ENCODE results near the gene RPA4. TPM values are rescaled to one million over a fixed set of nuclear protein-coding genes. Genes with fewer than 3 reads are reported as not detected.

The RPA4 gene, protein sequence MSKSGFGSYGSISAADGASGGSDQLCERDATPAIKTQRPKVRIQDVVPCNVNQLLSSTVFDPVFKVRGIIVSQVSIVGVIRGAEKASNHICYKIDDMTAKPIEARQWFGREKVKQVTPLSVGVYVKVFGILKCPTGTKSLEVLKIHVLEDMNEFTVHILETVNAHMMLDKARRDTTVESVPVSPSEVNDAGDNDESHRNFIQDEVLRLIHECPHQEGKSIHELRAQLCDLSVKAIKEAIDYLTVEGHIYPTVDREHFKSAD
- total RNA-seq: under 1 TPM; 0.16 to 0.98 (median 0.46) TPM
- total RNA-seq (2013): 1.1 TPM
- 0.09 to 0.87 (median 0.31) reads per million in 29 experiments for total RNA-seq

- 94% methylated on average over 2 of the region's 10 CpGs for WGBS (ENCODE audit: insufficient coverage)
- H3K27me3 ChIP-seq (replicated peaks in 1 of 2; ENCODE audit: control insufficient read depth in 2 of 2, extremely low read depth in 1 of 2, insufficient read depth in 2 of 2, low read length in 1 of 2): no peaks in the 10 kb centered on the region
- CTCF ChIA-PET: no interaction called here
These were observed at the start of gene RPA4 for GRCh38 chrX:96883608-96884007. Gene RPA4, plus strand, starts transcription at chrX:96883908. Its CDS starts 403 bp downstream, at chrX:96884311.

GRCh38 chrX:96834137-96834536 lies 49.6 kb upstream of the RPA4 start:
- H3K27ac ChIP-seq (ENCODE audit: low read length): no peak overlapping the region
- Mint-ChIP-seq H3K27me3 (peaks cover 0 to 4% of the 10 kb centered on the region in 2 donors), H3K36me3 (no peaks in the 10 kb centered on the region), H3K4me3 (no peak overlapping the region), H3K4me1 (peaks cover 0 to 3% (median 0%) of the 10 kb centered on the region in 3 donors), H3K9me3 (no peaks in the 10 kb centered on the region), H3K27ac (no peak overlapping the region)
- ATAC-seq (replicated peaks in 1 of 4) (no peak), DNase-seq (no peak)
- no peak overlapping the region for H3K4me3 ChIP-seq (ENCODE audit: control insufficient read depth in 1 of 2, extremely low read depth in 1 of 2, low read length in 1 of 2)
- H3K4me1 ChIP-seq (ENCODE audit: control insufficient read depth in 1 of 2, extremely low read depth in 1 of 2, insufficient read depth in 2 of 2, low read length in 2 of 2): no peaks in the 10 kb centered on the region
- H3K9me3 ChIP-seq: no peaks in the 10 kb centered on the region
- CTCF ChIA-PET: interaction anchor here in 1 of 2 donors (0.7 kb wide), 2 partner anchors 115 to 604 kb away, joined by 3 read pairs; no protein-coding TSS in a partner anchor
- H3K36me3 ChIP-seq (ENCODE audit: control insufficient read depth in 2 of 2, extremely low read depth in 1 of 2, insufficient read depth in 1 of 2, low read length in 1 of 2): no peaks in the 10 kb centered on the region
- WGBS (ENCODE audit: insufficient coverage): no CpG with 5 or more reads among the region's 1 CpG
- POLR2A ChIA-PET: no interaction called here
- no peaks in the 10 kb centered on the region for H3K27me3 ChIP-seq (replicated peaks in 1 of 2; ENCODE audit: control insufficient read depth in 2 of 2, extremely low read depth in 1 of 2, insufficient read depth in 2 of 2, low read length in 1 of 2)

More at GRCh38 chrX:96883608-96884007, at the start of gene RPA4:
- Mint-ChIP-seq H3K4me1 (no peaks in the 10 kb centered on the region), H3K36me3 (peaks cover 15% of the 10 kb centered on the region), H3K9me3 (no peaks in the 10 kb centered on the region), H3K4me3 (no peak within 1 kb of the TSS), H3K27ac (no peak within 1 kb of the TSS), H3K27me3 (no peaks in the 10 kb centered on the region)
- Histone ChIP-seq H3K4me3 (ENCODE audit: control insufficient read depth in 1 of 2, extremely low read depth in 1 of 2, low read length in 1 of 2) (no peak within 1 kb of the TSS), H3K27ac (ENCODE audit: low read length) (no peak within 1 kb of the TSS), H3K9me3 (no peaks in the 10 kb centered on the region), H3K4me1 (ENCODE audit: control insufficient read depth in 1 of 2, extremely low read depth in 1 of 2, insufficient read depth in 2 of 2, low read length in 2 of 2) (no peaks in the 10 kb centered on the region), H3K36me3 (ENCODE audit: control insufficient read depth in 2 of 2, extremely low read depth in 1 of 2, insufficient read depth in 1 of 2, low read length in 1 of 2) (peaks cover 0 to 2% of the 10 kb centered on the region in 2 donors)
- DNase-seq (no peak), ATAC-seq (replicated peaks in 1 of 4) (no peak)
- POLR2A ChIA-PET: no interaction called here

DNA sequence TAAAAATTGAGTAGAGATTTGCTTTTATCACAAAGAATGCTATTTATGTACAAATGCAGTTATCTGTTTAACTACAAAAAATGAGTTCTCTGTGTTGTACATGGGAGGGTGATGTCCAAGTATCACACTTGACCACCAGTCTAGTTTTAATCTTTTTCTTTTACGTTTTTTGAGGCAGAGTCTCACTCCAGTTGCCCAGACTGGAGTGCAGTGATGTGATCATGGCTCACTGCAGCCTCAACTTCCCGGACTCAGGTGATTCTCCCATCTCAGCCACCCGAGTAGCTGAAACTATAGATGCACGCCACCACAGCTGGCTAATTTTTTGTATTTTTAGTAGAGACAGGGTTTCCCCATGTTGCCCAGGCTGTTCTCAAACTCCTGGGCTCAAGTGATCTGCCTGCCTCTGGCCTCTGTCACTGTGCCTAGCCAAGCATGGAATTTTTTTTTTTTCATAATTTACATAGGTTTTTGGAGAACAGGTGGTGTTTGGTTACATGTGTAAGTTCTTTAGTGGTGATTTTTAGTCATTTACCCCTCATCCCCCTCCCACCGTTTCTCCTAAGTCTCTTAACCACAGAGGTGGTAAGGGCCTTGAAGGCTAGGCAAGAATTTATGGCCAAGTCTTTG lies 47.9 kb upstream of the RPA4 start:
- no peak overlapping the region for H3K4me3 Mint-ChIP-seq
- Histone ChIP-seq H3K9me3 (no peaks in the 10 kb centered on the region), H3K4me1 (ENCODE audit: control insufficient read depth in 1 of 2, extremely low read depth in 1 of 2, insufficient read depth in 2 of 2, low read length in 2 of 2) (no peaks in the 10 kb centered on the region), H3K4me3 (ENCODE audit: control insufficient read depth in 1 of 2, extremely low read depth in 1 of 2, low read length in 1 of 2) (no peak overlapping the region), H3K27ac (ENCODE audit: low read length) (no peak overlapping the region), H3K27me3 (replicated peaks in 1 of 2; ENCODE audit: control insufficient read depth in 2 of 2, extremely low read depth in 1 of 2, insufficient read depth in 2 of 2, low read length in 1 of 2) (no peaks in the 10 kb centered on the region), H3K36me3 (ENCODE audit: control insufficient read depth in 2 of 2, extremely low read depth in 1 of 2, insufficient read depth in 1 of 2, low read length in 1 of 2) (no peaks in the 10 kb centered on the region)
- POLR2A ChIA-PET: no interaction called here
- no CpG with 5 or more reads among the region's 5 CpGs for WGBS (ENCODE audit: insufficient coverage)
- H3K36me3 Mint-ChIP-seq: no peaks in the 10 kb centered on the region
- H3K9me3 Mint-ChIP-seq: no peaks in the 10 kb centered on the region
- H3K27ac Mint-ChIP-seq: no peak overlapping the region
- H3K27me3 Mint-ChIP-seq: peaks cover 0 to 4% of the 10 kb centered on the region in 2 donors
- DNase-seq (no peak), ATAC-seq (replicated peaks in 1 of 4) (no peak)
- H3K4me1 Mint-ChIP-seq: peaks cover 0 to 3% (median 0%) of the 10 kb centered on the region in 3 donors
- CTCF ChIA-PET: no interaction called here

GRCh38 chrX:96837808-96838207 lies 45.9 kb upstream of the RPA4 start:
- no peaks in the 10 kb centered on the region for H3K36me3 Mint-ChIP-seq
- H3K36me3 ChIP-seq (ENCODE audit: control insufficient read depth in 2 of 2, extremely low read depth in 1 of 2, insufficient read depth in 1 of 2, low read length in 1 of 2): no peaks in the 10 kb centered on the region
- no peak for DNase-seq
- peaks cover 0 to 9% of the 10 kb centered on the region in 2 donors for H3K27me3 Mint-ChIP-seq
- ChIA-PET POLR2A (interaction anchor here in 1 of 2 donors (0.6 kb wide), 1 partner anchor 389 kb away, joined by 4 read pairs; no protein-coding TSS in a partner anchor), CTCF (no interaction called here)
- H3K4me1 Mint-ChIP-seq: peaks cover 0 to 3% (median 0%) of the 10 kb centered on the region in 3 donors
- no peak overlapping the region for H3K4me3 ChIP-seq (ENCODE audit: control insufficient read depth in 1 of 2, extremely low read depth in 1 of 2, low read length in 1 of 2)
- H3K4me1 ChIP-seq (ENCODE audit: control insufficient read depth in 1 of 2, extremely low read depth in 1 of 2, insufficient read depth in 2 of 2, low read length in 2 of 2): no peaks in the 10 kb centered on the region
- no peak overlapping the region for H3K27ac Mint-ChIP-seq
- H3K4me3 Mint-ChIP-seq: no peak overlapping the region
- no peaks in the 10 kb centered on the region for H3K27me3 ChIP-seq (replicated peaks in 1 of 2; ENCODE audit: control insufficient read depth in 2 of 2, extremely low read depth in 1 of 2, insufficient read depth in 2 of 2, low read length in 1 of 2)
- no peaks in the 10 kb centered on the region for H3K9me3 ChIP-seq
- no peaks in the 10 kb centered on the region for H3K9me3 Mint-ChIP-seq
- no peak overlapping the region for H3K27ac ChIP-seq (ENCODE audit: low read length)
- no peak for ATAC-seq (replicated peaks in 1 of 4)
- WGBS (ENCODE audit: insufficient coverage): no CpG with 5 or more reads among the region's 3 CpGs

DNA sequence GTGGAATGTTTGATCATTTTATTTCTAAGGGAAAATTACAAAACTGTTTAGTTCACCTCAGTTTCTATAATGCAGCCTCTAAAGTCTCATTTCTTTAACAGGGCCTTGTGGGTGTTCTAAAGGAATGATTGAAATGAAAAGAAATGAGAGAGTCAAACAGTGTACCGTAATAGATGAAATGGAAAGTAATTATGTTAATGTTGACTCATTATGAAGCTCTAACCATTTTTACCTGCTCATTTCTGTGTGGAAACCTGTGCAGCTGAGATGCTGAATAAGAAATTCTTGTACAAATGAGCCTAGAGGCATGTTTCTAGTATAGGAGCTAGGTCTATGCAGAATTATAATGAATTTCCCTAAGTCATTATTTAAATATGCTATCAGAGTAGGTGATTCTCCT lies 45.2 kb upstream of the RPA4 start:
- ChIA-PET POLR2A (no interaction called here), CTCF (no interaction called here)
- Mint-ChIP-seq H3K36me3 (no peaks in the 10 kb centered on the region), H3K27ac (no peak overlapping the region), H3K9me3 (no peaks in the 10 kb centered on the region), H3K4me3 (no peak overlapping the region), H3K4me1 (peaks cover 0 to 3% (median 0%) of the 10 kb centered on the region in 3 donors), H3K27me3 (peaks cover 0 to 9% of the 10 kb centered on the region in 2 donors)
- no peak overlapping the region for H3K27ac ChIP-seq (ENCODE audit: low read length)
- DNase-seq: no peak
- H3K4me1 ChIP-seq (ENCODE audit: control insufficient read depth in 1 of 2, extremely low read depth in 1 of 2, insufficient read depth in 2 of 2, low read length in 2 of 2): no peaks in the 10 kb centered on the region
- H3K27me3 ChIP-seq (replicated peaks in 1 of 2; ENCODE audit: control insufficient read depth in 2 of 2, extremely low read depth in 1 of 2, insufficient read depth in 2 of 2, low read length in 1 of 2): no peaks in the 10 kb centered on the region
- H3K9me3 ChIP-seq: no peaks in the 10 kb centered on the region
- no peak for ATAC-seq (replicated peaks in 1 of 4)
- WGBS (ENCODE audit: insufficient coverage): no CpG with 5 or more reads among the region's 1 CpG
- H3K4me3 ChIP-seq (ENCODE audit: control insufficient read depth in 1 of 2, extremely low read depth in 1 of 2, low read length in 1 of 2): no peak overlapping the region
- H3K36me3 ChIP-seq (ENCODE audit: control insufficient read depth in 2 of 2, extremely low read depth in 1 of 2, insufficient read depth in 1 of 2, low read length in 1 of 2): no peaks in the 10 kb centered on the region

GRCh38 chrX:96841325-96841724 lies 42.4 kb upstream of the RPA4 start:
- H3K27ac ChIP-seq (ENCODE audit: low read length): no peak overlapping the region
- no peaks in the 10 kb centered on the region for H3K36me3 ChIP-seq (ENCODE audit: control insufficient read depth in 2 of 2, extremely low read depth in 1 of 2, insufficient read depth in 1 of 2, low read length in 1 of 2)
- Mint-ChIP-seq H3K27ac (no peak overlapping the region), H3K4me1 (peaks cover 0 to 3% (median 0%) of the 10 kb centered on the region in 3 donors), H3K27me3 (peaks cover 0 to 9% of the 10 kb centered on the region in 2 donors), H3K36me3 (no peaks in the 10 kb centered on the region), H3K9me3 (no peaks in the 10 kb centered on the region), H3K4me3 (no peak overlapping the region)
- ATAC-seq (replicated peaks in 1 of 4) (no peak), DNase-seq (no peak)
- H3K9me3 ChIP-seq: no peaks in the 10 kb centered on the region
- WGBS (ENCODE audit: insufficient coverage): 100% methylated on average over 1 of the region's 1 CpG
- no peaks in the 10 kb centered on the region for H3K27me3 ChIP-seq (replicated peaks in 1 of 2; ENCODE audit: control insufficient read depth in 2 of 2, extremely low read depth in 1 of 2, insufficient read depth in 2 of 2, low read length in 1 of 2)
- no peaks in the 10 kb centered on the region for H3K4me1 ChIP-seq (ENCODE audit: control insufficient read depth in 1 of 2, extremely low read depth in 1 of 2, insufficient read depth in 2 of 2, low read length in 2 of 2)
- CTCF ChIA-PET: no interaction called here
- H3K4me3 ChIP-seq (ENCODE audit: control insufficient read depth in 1 of 2, extremely low read depth in 1 of 2, low read length in 1 of 2): no peak overlapping the region
- POLR2A ChIA-PET: no interaction called here

Measured in T-cell (primary cell).